H1 (cell line): Measurements from ENCODE around the gene HOXD1. TPM values are rescaled to one million over a fixed set of nuclear protein-coding genes. Genes with fewer than 3 reads are reported as not detected.

Source experiments
- CTCF ChIA-PET: fragments of 300-600 bp; sonication (Branson Sonifier 250); formaldehyde crosslinking; loops from one replicate; lab custom pipeline; 2021; ENCODE audit not compliant: partially characterized antibody; lab: Charles Lee
- POLR2A ChIA-PET: fragments of 300-600 bp; sonication (Branson Sonifier 250); formaldehyde crosslinking; loops from one replicate; lab custom pipeline; 2021; ENCODE audit warnings: inconsistent platforms; ENCODE audit not compliant: partially characterized antibody; lab: Charles Lee
- DNase-seq, 2 experiments: peaks; one replicate each; pipeline versions ENCODE4 v3.0.0 to v3.0.0-alpha.2; 2010 to 2022; ENCODE audit warnings: low spot score in 2 of 2, low read depth in 1 of 2, mixed read lengths in 1 of 2
- FAIRE-seq: peaks from 2 replicates; lab custom pipeline; 2011; peaks lifted over from hg19 to GRCh38; lab: Jason Lieb, UNC
- H2AFZ ChIP-seq: 2 replicates; pipeline ENCODE4 v1.8.1; 2012; ENCODE audit warnings: low read length, inconsistent platforms
- H2AK5ac ChIP-seq: 2 replicates; pipeline ENCODE4 v1.6.1; 2013; ENCODE audit warnings: low read depth, low read length
- H2BK120ac ChIP-seq: replicated peaks from 2 replicates; pipeline ENCODE3; 2013; ENCODE audit warnings: low read depth, low read length, inconsistent platforms
- H2BK12ac ChIP-seq: 2 replicates; pipeline ENCODE4 v1.6.1; 2013; ENCODE audit warnings: low read depth, low read length
- H2BK15ac ChIP-seq: 2 replicates; pipeline ENCODE4 v1.6.1; 2013; ENCODE audit warnings: low read length
- H2BK20ac ChIP-seq: 2 replicates; pipeline ENCODE4 v1.6.1; 2013; ENCODE audit warnings: low read length
- H2BK5ac ChIP-seq: 2 replicates; pipeline ENCODE4 v1.6.1; 2013; ENCODE audit warnings: low read depth, low read length
- H3K14ac ChIP-seq: 2 replicates; pipeline ENCODE4 v1.6.1; 2013; ENCODE audit warnings: inconsistent platforms; ENCODE audit not compliant: insufficient read length
- H3K18ac ChIP-seq: 2 replicates; pipeline ENCODE4 v1.6.1; 2013; ENCODE audit warnings: low read length; ENCODE audit errors: extremely low read depth
- H3K23ac ChIP-seq: 2 replicates; pipeline ENCODE4 v1.6.1; 2013; ENCODE audit warnings: inconsistent platforms; ENCODE audit not compliant: insufficient read length
- H3K23me2 ChIP-seq: 2 replicates; pipeline ENCODE4 v1.6.1; 2013; ENCODE audit warnings: low read depth, low read length
- H3K27ac ChIP-seq: 2 replicates; pipeline ENCODE4 v1.6.1; 2011; ENCODE audit warnings: low read depth, low read length, inconsistent platforms
- H3K27me3 ChIP-seq, 4 experiments: replicated peaks in 1 of 4; 1 replicate in 1 of 4; 2 replicates in 3 of 4; pipeline versions ENCODE4 v1.6.1 to v1.8.1; 2011 to 2013; ENCODE audit warnings: low read length in 3 of 4, mild to moderate bottlenecking in 3 of 4, inconsistent platforms in 2 of 4, mixed read lengths in 2 of 4, moderate library complexity in 1 of 4; ENCODE audit not compliant: control insufficient read depth in 3 of 4, insufficient read depth in 3 of 4; ENCODE audit errors: extremely low read depth in 1 of 4
- H3K36me3 ChIP-seq, 4 experiments: 2 replicates each; pipeline versions ENCODE4 v1.6.1 to v1.8.1; 2011 to 2013; ENCODE audit warnings: mild to moderate bottlenecking in 4 of 4, low read length in 3 of 4, moderate library complexity in 2 of 4, control low read depth in 1 of 4, inconsistent platforms in 1 of 4; ENCODE audit not compliant: insufficient read depth in 4 of 4, control insufficient read depth in 2 of 4
- H3K4ac ChIP-seq: replicated peaks from 2 replicates; pipeline ENCODE3; 2013; ENCODE audit warnings: low read length, low read depth, mixed read lengths, inconsistent platforms; ENCODE audit not compliant: insufficient read length
- H3K4me1 ChIP-seq, 4 experiments: replicated peaks in 1 of 4; 1 replicate in 1 of 4; 2 replicates in 3 of 4; pipeline versions ENCODE4 v1.6.1 to v1.8.1; 2011 to 2013; ENCODE audit warnings: low read length in 3 of 4, inconsistent platforms in 2 of 4, mixed read lengths in 1 of 4; ENCODE audit not compliant: insufficient read depth in 4 of 4, control insufficient read depth in 3 of 4
- H3K4me2 ChIP-seq, 2 experiments: 2 replicates each; pipeline versions ENCODE4 v1.6.1 to v1.8.1; 2011 to 2013; ENCODE audit warnings: low read depth in 2 of 2, low read length in 2 of 2, control low read depth in 1 of 2, inconsistent platforms in 1 of 2, mild to moderate bottlenecking in 1 of 2; ENCODE audit not compliant: insufficient read depth in 1 of 2
- H3K4me3 ChIP-seq, 4 experiments: fragments of 200-600, 300-600 bp in 1 of 4; sonication (generic), shearing (Covaris generic), sonication (Bioruptor Twin) in 1 of 4; 2 replicates each; pipeline versions ENCODE4 v1.5.1 to v1.8.1; 2011 to 2016; ENCODE audit warnings: low read length in 4 of 4, low read depth in 3 of 4, control low read depth in 2 of 4, inconsistent platforms in 2 of 4, mild to moderate bottlenecking in 2 of 4, mixed read lengths in 1 of 4, moderate library complexity in 1 of 4; ENCODE audit not compliant: insufficient read depth in 2 of 4; ENCODE audit errors: extremely low read depth in 1 of 4
- H3K56ac ChIP-seq: replicated peaks from 2 replicates; pipeline ENCODE3; 2013; ENCODE audit warnings: low read depth, mild to moderate bottlenecking, mixed read lengths, low read length, inconsistent platforms; ENCODE audit not compliant: insufficient read length
- H3K79me1 ChIP-seq: 2 replicates; pipeline ENCODE4 v1.6.1; 2013; ENCODE audit warnings: low read depth, low read length, control low read depth
- H3K79me2 ChIP-seq, 2 experiments: 2 replicates each; pipeline versions ENCODE4 v1.6.1 to v1.8.1; 2012 to 2013; ENCODE audit warnings: low read length in 2 of 2, mild to moderate bottlenecking in 2 of 2, inconsistent platforms in 1 of 2; ENCODE audit not compliant: insufficient read depth in 2 of 2, control insufficient read depth in 1 of 2
- H3K9ac ChIP-seq, 4 experiments: replicated peaks in 1 of 4; 1 replicate in 1 of 4; 2 replicates in 3 of 4; pipeline versions ENCODE4 v1.6.1 to v1.8.1; 2011 to 2013; ENCODE audit warnings: low read depth in 3 of 4, low read length in 3 of 4, control low read depth in 2 of 4, mild to moderate bottlenecking in 2 of 4, moderate library complexity in 2 of 4, inconsistent platforms in 1 of 4; ENCODE audit errors: extremely low read depth in 1 of 4
- H3K9me3 ChIP-seq, 2 experiments: 2 replicates each; pipeline versions ENCODE4 v1.6.1 to v1.8.1; 2012 to 2013; ENCODE audit warnings: mild to moderate bottlenecking in 2 of 2, moderate library complexity in 2 of 2, control low read depth in 1 of 2, inconsistent platforms in 1 of 2, low read depth in 1 of 2, low read length in 1 of 2, mixed read lengths in 1 of 2; ENCODE audit not compliant: insufficient read depth in 2 of 2
- H4K20me1 ChIP-seq, 2 experiments: replicated peaks in 1 of 2; 2 replicates each; pipeline versions ENCODE3 to v1.8.1; 2011 to 2013; ENCODE audit warnings: inconsistent platforms in 2 of 2, low read length in 2 of 2, mild to moderate bottlenecking in 1 of 2; ENCODE audit not compliant: insufficient read depth in 2 of 2, control insufficient read depth in 1 of 2
- H4K5ac ChIP-seq: 2 replicates; pipeline ENCODE4 v1.6.1; 2013; ENCODE audit warnings: low read length, low read depth, mixed read lengths, inconsistent platforms; ENCODE audit not compliant: insufficient read length
- H4K8ac ChIP-seq: 2 replicates; pipeline ENCODE4 v1.8.0; 2013; ENCODE audit warnings: mild to moderate bottlenecking, moderate library complexity, low read length, inconsistent platforms; ENCODE audit not compliant: insufficient read depth; ENCODE audit errors: extremely low read depth
- H4K91ac ChIP-seq: replicated peaks from 2 replicates; pipeline ENCODE3; 2013; ENCODE audit warnings: low read length, mixed read lengths, inconsistent platforms; ENCODE audit not compliant: insufficient read length
- ASH2L ChIP-seq: fragments of 200-600, 300-600 bp; sonication (generic); IDR thresholded peaks from one replicate; pipeline ENCODE4 v1.7.1; 2017; ENCODE audit warnings: low read length
- BACH1 ChIP-seq: IDR thresholded peaks from 2 replicates; pipeline ENCODE4 v1.6.1; 2012; ENCODE audit warnings: low read length, improper control_type of control experiment
- CHD1 ChIP-seq: IDR thresholded peaks from 2 replicates; pipeline ENCODE4 v1.6.1; 2012; ENCODE audit warnings: low read depth, low read length, improper control_type of control experiment
- EGR1 ChIP-seq: IDR thresholded peaks from 2 replicates; pipeline ENCODE4 v1.6.1; 2011; ENCODE audit warnings: low read depth, low read length, borderline replicate concordance
- EZH2 ChIP-seq: fragments of 200-600 bp; sonication (generic); IDR thresholded peaks from 2 replicates; pipeline ENCODE4 v1.7.1; 2012; ENCODE audit warnings: low read depth, mild to moderate bottlenecking, moderate library complexity, low read length, inconsistent platforms; ENCODE audit not compliant: severe bottlenecking
- RAD21 ChIP-seq, 2 experiments: IDR thresholded peaks in 1 of 2; conservative IDR thresholded peaks in 1 of 2; 2 replicates each; pipeline ENCODE4 v1.6.1; 2011; ENCODE audit warnings: low read depth in 2 of 2, low read length in 2 of 2, improper control_type of control experiment in 1 of 2, inconsistent platforms in 1 of 2, mild to moderate bottlenecking in 1 of 2, moderate library complexity in 1 of 2
- RNF2 ChIP-seq: fragments of 200-900, 300-1000 bp; sonication (generic); IDR thresholded peaks from 2 replicates; pipeline ENCODE4 v1.7.1; 2016; ENCODE audit warnings: borderline replicate concordance, low read depth, mild to moderate bottlenecking, antibody characterized with exemption, low read length; ENCODE audit not compliant: poor library complexity, severe bottlenecking; ENCODE audit errors: missing control alignments
- SP1 ChIP-seq: IDR thresholded peaks from 2 replicates; pipeline ENCODE4 v1.6.1; 2011; ENCODE audit warnings: low read depth, low read length
- TCF12 ChIP-seq: IDR thresholded peaks from 2 replicates; pipeline ENCODE4 v1.6.1; 2011; ENCODE audit warnings: low read depth, mild to moderate bottlenecking, low read length
- WGBS, 2 experiments: shearing (Covaris generic) in 1 of 2; methylation state at CpG; one replicate each; pipeline versions ENCODE4 v1.1.6 to v1.1.7; 2013 to 2015; ENCODE audit warnings: low lambda C conversion rate in 2 of 2, mixed read lengths in 2 of 2, inconsistent platforms in 1 of 2, low coverage in 1 of 2, missing lambda C conversion rate in 1 of 2; ENCODE audit not compliant: insufficient replicate concordance in 2 of 2, insufficient coverage in 1 of 2, insufficient read length in 1 of 2; ENCODE audit errors: extremely low coverage in 1 of 2, missing lambda C conversion rate in 1 of 2; 5-methylcytosine and 5-hydroxymethylcytosine counted together
- polyA plus RNA-seq, 7 experiments: library from polyadenylated mRNA; depleted of rRNA in 3 of 7; stranded (reverse) in 5 of 7; unstranded in 2 of 7; fragments of >200 nt in 5 of 7; fragments of 200-250 nt in 2 of 7; gene quantifications; 1 replicate in 5 of 7; 2 replicates in 1 of 7; 4 replicates in 1 of 7; pipeline versions ENCODE4 v1.2.1 to v1.2.3, GENCODE V29; 2011 to 2013; ENCODE audit warnings: missing spikeins in 2 of 7, mixed read lengths in 2 of 7
- total RNA-seq: library from RNA; stranded (reverse); fragmentation: NEBNext Ultra II Directional; extraction: Animal tissue kit (Norgen Biotek cat#: 25700); gene quantifications from 2 replicates; pipeline ENCODE4 v1.2.1, GENCODE V29; 2021

Gene HOXD1
- total and polyA plus RNA-seq, 2 of the 8 experiments (the other 6 are each of a cell fraction or from before 2014, with no cell fraction given) = 0.03 TPM; not detected in 1

DNA sequence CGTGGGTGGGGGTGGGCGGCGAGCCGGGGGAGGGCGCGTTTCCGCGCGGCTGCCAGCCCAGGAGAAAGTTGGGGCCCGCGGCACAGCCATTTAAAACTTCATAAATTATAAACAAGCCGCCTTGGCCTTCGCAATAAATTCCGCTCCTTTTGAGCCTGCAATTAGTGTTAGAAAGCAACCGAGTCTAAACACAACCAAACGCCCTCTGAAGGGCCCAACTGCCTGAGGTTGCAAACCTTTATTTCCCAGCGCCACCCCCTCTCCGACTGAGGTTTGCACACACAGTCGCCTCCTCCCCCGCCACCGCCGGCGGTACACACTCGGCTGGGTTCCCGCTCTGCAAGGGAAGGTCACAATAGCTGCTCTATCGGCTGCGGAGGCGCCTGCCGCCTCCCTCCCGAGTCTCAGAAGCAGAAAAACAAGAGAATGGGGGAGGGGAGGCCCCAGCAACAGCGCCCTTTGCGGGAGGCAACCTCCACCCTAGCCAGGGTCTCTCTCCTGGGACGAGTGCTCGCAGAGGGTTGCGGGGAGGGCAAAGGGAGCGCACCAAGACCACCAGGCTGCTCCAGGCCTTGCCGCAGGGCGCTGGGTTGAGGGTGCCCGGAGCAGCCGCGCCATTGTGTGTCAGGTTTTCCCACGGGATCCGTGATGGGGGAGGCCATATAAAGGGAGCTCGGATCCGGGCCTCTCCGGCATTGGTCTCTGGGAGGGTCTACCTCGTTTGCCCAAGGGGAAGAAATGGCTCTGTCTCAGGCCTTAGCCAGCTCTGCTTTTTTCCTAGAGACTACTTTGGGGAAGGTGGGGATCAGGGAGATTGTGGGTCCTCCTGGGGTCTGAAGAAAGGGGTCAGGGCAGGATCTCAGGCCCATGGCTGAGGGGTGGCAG is 13.4 kb upstream of the HOXD1 start:
- Histone ChIP-seq H2AK5ac (no peak overlapping the region), H2BK5ac (no peak overlapping the region), H3K4me3 (peak overlapping the region in 2 of 4 experiments; percentile 23 to 45; a peak in 4 of 8 replicates), H2BK120ac (no peak overlapping the region), H3K9ac (no peak overlapping the region), H3K4me2 (peak overlapping the region; percentile 67 to 69), H4K20me1 (peaks cover 3 to 37% of the 10 kb centered on the region in 2 experiments), H3K56ac (no peak overlapping the region), H3K4ac (no peak overlapping the region), H3K23ac (no peak overlapping the region), H3K9me3 (no peaks in the 10 kb centered on the region), H3K79me2 (no peaks in the 10 kb centered on the region), H3K27me3 (peaks cover 96 to 100% (median 99%) of the 10 kb centered on the region in 4 experiments), H4K5ac (no peak overlapping the region), H3K14ac (no peak overlapping the region), H2AFZ (no peak overlapping the region), H2BK15ac (no peak overlapping the region), H3K36me3 (no peaks in the 10 kb centered on the region; a peak in 1 of 8 replicates), H3K23me2 (peaks cover 9% of the 10 kb centered on the region; the same call in 1 of the 2 replicates), H3K79me1 (no peaks in the 10 kb centered on the region), H2BK20ac (no peak overlapping the region), H3K18ac (no peak overlapping the region; the same call in 1 of the 2 replicates), H4K91ac (no peak overlapping the region), H2BK12ac (peak overlapping the region; percentile 32; the same call in 1 of the 2 replicates), H3K4me1 (peaks cover 3 to 28% (median 16%) of the 10 kb centered on the region in 4 experiments), H4K8ac (no peak overlapping the region; the same call in 1 of the 2 replicates), H3K27ac (no peak overlapping the region)
- CTCF ChIA-PET = interaction anchor here (0.6 to 7.5 kb wide), 18 partner anchors 11 to 477 kb away, joined by 3 to 60 read pairs (median 4); partner anchors contain the start of genes EVX2, HOXD1, HOXD13 and HOXD4
- 3% methylated on average over 47 of the region's 47 CpGs; no CpG with 5 or more reads in 1 of the 2 experiments for WGBS, 2 experiments
- POLR2A ChIA-PET = interaction anchor here (0.9 kb wide), 3 partner anchors 12 to 15 kb away, joined by 3 read pairs; no protein-coding TSS in a partner anchor
- FAIRE-seq (no peak), DNase-seq (peak in 1 of 2 experiments; percentile 80)
- TF ChIP-seq BACH1 = 0 out of 2 replicates have a peak, but pooled peaks have one; percentile 4
- peak in 1 of 2 experiments; percentile 8; a peak in 1 of 4 replicates for TF ChIP-seq RAD21 (IDR thresholded peaks at IDR 0.05 in 1 of 2, conservative IDR thresholded peaks at IDR 0.05 in 1 of 2; ENCODE audit: low read depth in 2 of 2, low read length in 2 of 2)
- TF ChIP-seq CHD1 = no peak
- peak; percentile 63 for TF ChIP-seq SP1
- peak; percentile 71 for TF ChIP-seq ASH2L
- peak; percentile 87 for TF ChIP-seq EZH2
- peak; percentile 86 for TF ChIP-seq RNF2
- peak; percentile 63; the same call in 1 of the 2 replicates for TF ChIP-seq EGR1
- peak; percentile 10; the same call in 1 of the 2 replicates for TF ChIP-seq TCF12
